NCI-H2227 (cell line): ENCODE measurements around the gene IPMK.
A peak's percentile ranks its signal among the peaks of the same experiment; 100 is the strongest.
"Not testable (repeated sequence)": the region's sequence is repeated elsewhere in the genome, so short reads cannot be mapped to it uniquely, and the experiment has no call there.

Experiments used
- DNase-seq: peaks from one replicate; lab custom pipeline; 2025; ENCODE audit not compliant: unreplicated experiment; lab: John Stamatoyannopoulos, UW

The IPMK gene

GRCh38 chr10:58229856-58230255 lies 37.8 kb downstream of the IPMK start:
- not testable (repeated sequence) for DNase-seq

- no peak for DNase-seq
Observed at GRCh38 chr10:58225654-58226053, 42.0 kb downstream of the IPMK start.

GRCh38 chr10:58220769-58221451 lies 46.8 kb downstream of the IPMK start:
- no peak for DNase-seq

- DNase-seq, result no peak
Observed at GRCh38 chr10:58219875-58220274, 47.8 kb downstream of the IPMK start.

- DNase-seq, result no peak
Observed at GRCh38 chr10:58217612-58218011, 50.1 kb downstream of the IPMK start.

GRCh38 chr10:58212622-58213021 lies 55.1 kb downstream of the IPMK start:
- no peak for DNase-seq

- no peak for DNase-seq
Observed at GRCh38 chr10:58210160-58210559, 57.5 kb downstream of the IPMK start.

GRCh38 chr10:58209669-58210068 lies 58.0 kb downstream of the IPMK start:
- no peak for DNase-seq

GRCh38 chr10:58206251-58206650 lies 61.4 kb downstream of the IPMK start:
- no peak for DNase-seq

GRCh38 chr10:58201704-58202103 lies 66.0 kb downstream of the IPMK start:
- DNase-seq, result no peak

- DNase-seq, result no peak
Observed at GRCh38 chr10:58189269-58189668, 78.4 kb downstream of the IPMK start.

GRCh38 chr10:58184120-58184670 lies 83.5 kb downstream of the IPMK start:
- DNase-seq, result no peak

- DNase-seq, result no peak
Observed at GRCh38 chr10:58180666-58181065, 87.0 kb downstream of the IPMK start.

GRCh38 chr10:58179238-58179637 lies 88.5 kb downstream of the IPMK start:
- no peak for DNase-seq

- DNase-seq, result no peak
Observed at GRCh38 chr10:58178811-58179210, 88.9 kb downstream of the IPMK start.

GRCh38 chr10:58177362-58177947 lies 90.2 kb downstream of the IPMK start:
- peak; percentile 24 for DNase-seq

- no peak for DNase-seq
Observed at GRCh38 chr10:58175990-58176900, 91.4 kb downstream of the IPMK start.

GRCh38 chr10:58174831-58175230 lies 92.9 kb downstream of the IPMK start:
- no peak for DNase-seq

- no peak for DNase-seq
Observed at GRCh38 chr10:58173391-58173790, 94.3 kb downstream of the IPMK start.

- no peak for DNase-seq
Observed at GRCh38 chr10:58171146-58171545, 96.5 kb downstream of the IPMK start.

- DNase-seq, result no peak
Observed at GRCh38 chr10:58164517-58164916, 103.2 kb downstream of the IPMK start.

- no peak for DNase-seq
Observed at GRCh38 chr10:58158806-58159205, 108.9 kb downstream of the IPMK start.
